Bone marrow (tissue), 2 donors: ENCODE results near the gene GJA10.

Experiments
- DNase-seq, 2 donors: peaks; one replicate each; lab custom pipeline; 2025; lab: John Stamatoyannopoulos, UW

The GJA10 gene

DNA sequence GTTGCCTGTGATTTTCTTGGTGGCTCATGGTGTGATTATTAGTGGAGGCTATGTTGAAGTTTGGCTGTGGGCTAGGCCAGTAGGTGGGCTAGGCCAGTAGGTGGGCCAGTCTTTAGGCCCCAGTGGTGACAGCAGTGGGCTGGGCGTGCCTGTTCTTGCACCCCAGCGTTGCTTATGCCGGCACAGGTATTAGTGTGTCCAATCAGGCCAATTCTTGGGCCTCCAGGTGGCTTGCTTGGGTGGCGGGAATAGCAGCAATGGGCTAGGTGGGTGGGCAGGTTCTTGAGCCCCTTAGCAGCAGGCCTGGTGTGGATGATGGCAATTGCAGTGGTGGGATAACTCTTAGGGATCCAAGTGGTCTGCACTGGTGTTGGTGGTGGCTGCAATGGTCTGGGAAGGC lies 22.9 kb downstream of the GJA10 start:
- DNase-seq = no peak

DNA sequence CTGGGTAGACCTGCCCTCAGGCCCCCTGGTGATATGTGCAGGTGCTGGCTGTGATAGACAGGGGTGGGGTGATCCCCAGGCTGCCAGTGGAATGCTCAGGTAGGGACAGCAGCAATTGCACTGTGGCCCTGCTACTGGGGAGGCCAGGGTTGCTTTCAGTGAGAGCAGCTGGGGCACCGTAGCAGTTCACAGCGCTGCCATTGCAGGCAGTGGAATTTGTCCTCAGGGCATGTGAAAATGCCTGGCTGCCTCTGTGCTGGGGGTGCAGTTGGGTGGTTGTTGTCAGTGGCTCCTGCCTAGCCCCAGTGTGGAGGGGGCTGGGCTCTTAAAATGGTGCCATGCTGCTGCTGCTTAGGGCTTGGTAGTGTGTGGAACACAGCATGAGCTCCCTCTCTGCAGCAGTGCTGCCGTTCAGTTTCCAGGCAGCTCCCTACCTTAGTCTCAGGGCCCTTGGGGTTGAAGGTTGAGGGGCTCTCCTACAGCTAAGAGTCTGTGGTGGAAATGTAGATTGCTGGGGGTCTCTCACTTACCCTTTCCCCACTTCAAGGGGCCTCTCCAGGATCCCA lies 23.6 kb downstream of the GJA10 start:
- DNase-seq = no peak

DNA sequence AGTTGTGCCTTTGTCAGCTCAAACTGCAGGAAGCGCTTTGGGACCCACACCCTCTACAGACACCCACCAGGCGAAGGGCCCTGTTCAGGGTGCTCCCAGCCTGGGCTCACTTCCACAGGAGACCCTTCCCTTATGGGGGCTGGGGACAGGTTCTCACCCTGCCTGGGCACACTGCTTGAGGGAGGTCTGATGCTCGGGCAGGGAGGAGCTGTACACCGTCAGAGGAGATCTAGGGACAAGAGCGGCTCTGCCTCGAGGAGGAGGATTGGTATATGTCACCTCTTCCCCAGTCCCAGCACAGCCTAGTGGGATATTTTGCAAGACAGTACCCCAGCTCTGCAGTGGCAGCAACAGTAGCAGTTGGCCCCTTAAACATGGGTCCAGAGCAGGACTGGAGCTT lies 26.9 kb downstream of the GJA10 start:
- no peak for DNase-seq

DNA sequence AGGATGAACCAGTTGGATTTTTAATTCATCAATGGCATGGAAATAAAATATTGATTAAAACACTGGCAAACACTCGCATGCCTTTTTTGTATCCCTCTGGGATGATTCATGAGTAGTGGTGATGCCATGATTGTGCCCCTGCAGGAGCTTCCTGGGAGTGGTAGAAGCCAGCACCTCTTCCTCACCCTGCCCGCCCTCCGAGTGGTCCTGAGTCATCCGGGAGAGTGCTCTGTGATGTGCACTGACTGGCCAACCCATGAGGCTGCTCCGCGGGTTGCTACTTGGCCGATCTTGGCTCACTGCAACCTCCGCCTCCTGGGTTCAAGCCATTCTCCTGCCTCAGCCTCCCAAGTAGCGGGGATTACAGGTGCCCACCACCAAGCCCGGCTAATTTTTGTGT lies 27.4 kb downstream of the GJA10 start:
- DNase-seq = no peak

DNA sequence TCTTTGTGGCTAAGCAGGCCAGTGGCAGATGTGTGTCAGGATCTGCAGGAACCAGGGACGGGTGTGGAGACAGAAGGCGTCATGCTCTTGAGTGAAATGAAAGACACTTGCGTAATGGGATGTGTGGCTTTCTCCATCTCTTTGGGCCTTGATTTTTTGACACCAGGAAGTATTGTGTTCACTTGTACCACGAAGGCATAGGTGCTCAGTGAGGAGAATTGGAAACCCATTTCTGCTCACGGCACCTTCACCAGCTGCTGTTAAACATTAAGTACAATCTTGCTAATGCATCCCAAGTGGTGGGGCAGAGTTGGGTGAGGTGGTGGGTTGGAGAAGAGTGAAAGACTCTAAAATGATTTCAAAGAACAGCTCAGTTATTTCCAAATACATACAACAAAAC lies 30.0 kb downstream of the GJA10 start:
- no peak for DNase-seq

DNA sequence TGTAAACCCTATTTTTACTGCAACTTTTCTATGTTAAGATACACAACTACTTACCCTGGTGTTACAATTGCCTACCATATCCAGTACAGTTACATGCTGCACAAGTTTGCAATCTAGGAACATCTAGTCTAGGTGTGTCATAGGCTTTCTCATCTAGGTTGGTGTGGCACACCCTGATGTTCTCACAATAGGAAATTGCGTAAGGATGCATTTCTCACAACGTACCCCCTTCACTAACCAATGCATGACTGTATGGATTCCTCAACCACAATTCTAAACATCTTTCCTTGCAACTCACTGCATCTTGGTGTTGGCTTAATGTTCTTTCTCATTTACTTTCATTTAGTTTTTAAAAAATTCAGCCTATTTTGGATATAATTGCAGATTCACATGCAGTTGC lies 31.6 kb downstream of the GJA10 start:
- DNase-seq = no peak

DNA sequence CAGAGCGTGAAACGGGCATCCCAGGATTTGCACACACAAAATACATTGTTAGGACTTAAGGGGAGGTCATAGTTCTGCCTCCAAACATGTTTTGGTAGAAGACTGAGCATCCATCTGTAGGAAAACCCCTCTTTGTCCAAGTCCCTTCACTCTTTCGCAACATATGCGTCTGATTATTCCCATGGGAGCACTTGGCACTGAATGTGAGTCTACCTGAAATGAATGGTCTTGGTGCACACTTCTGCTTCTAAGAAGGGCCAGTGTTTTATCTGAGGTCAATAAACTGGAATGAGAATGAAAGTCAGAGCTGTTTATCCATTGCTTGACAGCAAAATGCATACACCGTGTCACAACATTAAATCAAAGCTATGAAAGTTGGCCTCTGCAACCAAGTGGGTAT lies 33.0 kb downstream of the GJA10 start:
- DNase-seq = no peak

DNA sequence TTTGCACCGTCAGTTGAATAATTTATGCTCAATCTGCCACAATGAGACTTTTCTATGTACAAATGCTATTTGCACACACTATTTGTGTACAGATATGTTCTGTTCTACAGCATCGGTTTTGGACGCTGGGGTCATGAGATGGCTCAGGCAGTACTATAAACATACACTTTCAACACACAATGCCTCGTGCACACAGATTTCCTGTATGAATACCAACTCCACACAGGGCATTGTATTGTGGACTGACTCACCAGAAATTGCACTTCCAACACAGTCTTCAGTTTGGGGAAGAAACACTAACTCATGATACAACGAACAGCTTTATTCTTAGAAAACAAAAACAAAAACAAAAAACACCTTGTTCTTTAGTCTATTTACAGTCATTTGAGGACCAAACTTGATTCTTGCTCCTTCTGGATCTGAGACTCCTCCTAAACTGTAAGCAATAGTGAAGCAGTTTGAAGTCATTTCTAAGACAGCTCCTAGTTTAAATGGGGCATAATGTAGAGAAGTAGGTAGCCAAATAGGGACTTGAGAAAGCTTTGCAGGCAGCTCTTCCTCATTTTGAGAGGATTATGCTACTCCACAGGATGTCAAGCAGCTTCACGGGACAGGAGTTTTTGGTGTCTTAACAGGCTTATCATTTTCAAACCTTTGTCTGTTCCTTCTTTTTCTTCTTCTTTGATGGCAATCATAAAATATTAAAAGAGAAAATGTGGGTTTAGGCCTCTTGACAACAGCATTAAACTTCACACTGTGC lies 33.7 kb downstream of the GJA10 start:
- no peak for DNase-seq

DNA sequence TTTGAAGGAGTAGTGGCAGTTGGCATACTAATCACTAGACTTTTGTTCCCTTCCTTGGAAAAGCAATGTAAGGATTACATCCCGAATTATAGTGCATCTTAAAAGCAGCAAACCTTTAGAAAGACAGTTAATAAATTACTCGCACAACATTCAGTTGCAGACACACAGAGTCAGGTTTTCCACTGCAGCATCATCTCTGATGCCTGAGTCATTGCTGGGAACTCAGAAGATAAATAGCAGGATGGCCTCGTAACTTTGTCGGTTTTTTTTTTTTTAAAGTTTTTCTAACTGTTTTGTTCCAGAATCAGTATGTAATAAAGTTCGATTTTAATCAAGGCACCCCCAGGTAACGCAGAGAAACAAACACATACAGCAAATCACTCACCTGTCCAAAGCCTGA lies 34.3 kb downstream of the GJA10 start:
- DNase-seq = no peak

DNA sequence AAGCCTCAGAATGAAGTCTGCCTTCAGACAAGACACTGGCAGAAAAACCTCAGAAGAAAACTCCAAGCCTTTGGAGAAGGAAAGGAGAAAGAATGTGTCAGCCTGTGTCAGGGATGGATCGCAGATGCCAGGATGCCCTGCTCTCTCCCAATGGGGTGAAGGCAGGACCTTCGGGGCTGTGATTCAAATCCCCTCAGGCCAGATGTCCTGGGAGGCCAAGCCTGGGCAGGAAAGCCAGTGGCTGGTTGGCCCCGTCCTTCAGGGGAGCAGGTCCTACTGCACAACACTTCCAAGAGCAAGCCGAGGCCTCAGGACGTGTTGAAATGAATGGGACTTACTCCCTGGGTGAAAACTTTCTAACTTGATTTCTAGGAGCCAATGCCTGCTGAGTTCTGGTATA lies 36.5 kb downstream of the GJA10 start:
- DNase-seq = no peak

DNA sequence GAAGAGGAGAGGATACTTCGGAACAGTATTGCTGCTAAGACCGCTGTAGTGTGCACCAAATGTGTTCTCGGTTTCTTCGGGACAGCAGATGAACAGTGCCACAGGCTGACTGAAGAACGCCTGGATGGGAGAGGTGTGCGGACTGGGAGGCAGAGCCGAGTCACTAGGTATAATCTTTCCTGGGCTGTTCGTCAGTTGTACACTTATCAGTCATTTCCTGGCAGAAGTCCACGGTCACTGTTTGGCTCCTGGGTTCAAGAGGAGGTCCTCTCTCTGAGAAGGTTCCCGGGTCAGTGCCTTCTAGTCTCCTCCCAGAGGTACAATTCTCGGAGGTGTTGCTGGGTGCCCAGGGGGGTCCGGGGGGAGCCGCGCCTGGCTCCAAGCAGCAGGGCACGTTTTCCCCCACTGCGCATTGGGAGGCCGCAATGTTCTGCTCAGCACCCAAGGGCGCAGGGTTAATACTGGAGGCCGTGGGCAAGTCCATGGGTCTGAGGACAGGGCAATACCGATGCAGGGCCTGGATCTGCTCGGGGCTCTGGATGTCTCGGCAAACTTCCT lies 38.1 kb downstream of the GJA10 start:
- no peak for DNase-seq

DNA sequence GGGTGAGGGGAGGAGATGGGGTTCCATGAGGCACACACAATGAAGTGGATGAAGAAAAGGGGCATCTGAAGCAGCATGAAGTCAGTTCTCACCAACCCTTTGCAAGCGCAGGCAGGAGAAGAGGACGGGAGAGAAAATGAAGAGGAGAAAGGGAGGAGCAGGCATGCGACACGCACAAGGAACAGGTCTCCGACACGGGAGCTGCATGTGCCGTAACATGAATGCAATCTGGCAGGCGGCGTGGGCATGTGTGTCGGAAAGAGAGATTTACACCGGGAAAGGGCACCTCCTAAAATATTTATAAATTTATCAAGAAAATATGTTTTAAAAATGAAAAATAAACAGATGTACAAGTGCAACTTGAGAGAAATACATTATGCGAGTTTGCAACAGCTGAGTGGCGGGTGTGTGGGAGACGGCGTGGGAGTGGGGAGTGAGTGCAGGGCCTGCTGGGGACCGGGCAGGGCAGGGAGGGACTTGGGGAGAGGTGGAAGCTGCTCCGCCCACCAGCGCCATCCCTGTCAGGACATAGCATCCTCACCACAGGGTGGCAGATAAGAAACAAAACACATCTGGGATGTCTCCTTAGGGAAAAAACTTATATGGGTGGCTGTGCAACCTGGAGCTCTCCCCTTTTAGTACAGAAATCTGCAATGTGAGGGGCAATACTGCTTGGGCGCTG lies 40.6 kb downstream of the GJA10 start:
- no peak for DNase-seq

DNA sequence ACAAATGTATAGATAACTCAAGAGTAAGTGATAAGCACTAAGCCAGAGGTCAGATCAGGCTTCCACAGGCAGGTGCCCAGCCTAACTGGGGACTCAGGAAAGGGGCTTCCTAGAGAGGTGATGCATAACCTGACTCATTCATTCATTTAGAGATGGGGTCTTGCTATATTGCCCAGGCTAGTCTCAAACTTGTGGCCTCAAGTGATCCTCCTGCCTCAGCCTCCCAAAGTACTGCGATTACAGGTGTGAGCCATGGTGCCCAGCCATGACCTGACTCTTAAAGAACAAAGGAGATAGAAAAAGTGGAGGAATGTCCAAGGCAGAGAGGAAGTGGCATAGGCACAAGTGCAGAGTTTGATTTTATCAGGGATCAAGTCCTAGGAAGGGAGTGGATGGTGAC lies 41.9 kb downstream of the GJA10 start:
- no peak for DNase-seq

DNA sequence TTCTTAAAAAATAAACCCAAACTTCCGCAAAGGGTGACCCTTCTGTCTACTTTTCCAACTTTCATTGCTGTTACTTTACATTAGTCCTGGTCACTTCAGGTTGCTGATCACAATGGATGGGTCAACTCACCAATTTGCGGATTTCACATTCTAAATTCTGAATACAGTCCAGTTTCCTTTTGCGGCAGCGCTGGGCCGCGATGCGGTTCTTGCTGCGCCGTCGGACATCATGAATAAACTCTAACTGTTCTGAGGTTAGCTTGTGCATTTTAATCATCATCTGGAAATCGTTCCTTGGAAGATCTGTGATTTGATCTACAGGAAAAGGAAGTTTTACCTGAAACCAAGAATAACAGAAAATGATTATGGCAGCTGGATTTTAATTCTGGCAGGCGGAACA lies 43.7 kb downstream of the GJA10 start:
- DNase-seq = no peak

DNA sequence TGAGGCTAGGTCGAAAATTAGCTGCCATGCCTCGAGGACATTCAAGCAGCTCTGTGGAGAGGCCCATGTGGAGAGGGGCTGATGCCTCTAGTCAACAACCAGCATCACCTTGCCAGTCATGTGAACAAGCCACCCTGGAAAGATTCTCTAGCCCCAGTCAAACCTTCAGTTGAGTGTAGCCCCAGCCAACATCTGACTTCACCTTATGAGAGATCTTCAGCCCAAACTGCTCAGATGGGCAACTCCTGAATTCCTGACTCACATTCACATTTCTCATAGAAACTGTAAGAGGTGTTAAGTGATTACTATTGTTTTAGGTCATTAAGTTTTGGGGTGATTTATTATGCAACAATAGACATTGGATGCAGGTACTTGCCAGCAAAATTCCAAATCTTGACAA lies 44.9 kb downstream of the GJA10 start:
- DNase-seq = no peak

DNA sequence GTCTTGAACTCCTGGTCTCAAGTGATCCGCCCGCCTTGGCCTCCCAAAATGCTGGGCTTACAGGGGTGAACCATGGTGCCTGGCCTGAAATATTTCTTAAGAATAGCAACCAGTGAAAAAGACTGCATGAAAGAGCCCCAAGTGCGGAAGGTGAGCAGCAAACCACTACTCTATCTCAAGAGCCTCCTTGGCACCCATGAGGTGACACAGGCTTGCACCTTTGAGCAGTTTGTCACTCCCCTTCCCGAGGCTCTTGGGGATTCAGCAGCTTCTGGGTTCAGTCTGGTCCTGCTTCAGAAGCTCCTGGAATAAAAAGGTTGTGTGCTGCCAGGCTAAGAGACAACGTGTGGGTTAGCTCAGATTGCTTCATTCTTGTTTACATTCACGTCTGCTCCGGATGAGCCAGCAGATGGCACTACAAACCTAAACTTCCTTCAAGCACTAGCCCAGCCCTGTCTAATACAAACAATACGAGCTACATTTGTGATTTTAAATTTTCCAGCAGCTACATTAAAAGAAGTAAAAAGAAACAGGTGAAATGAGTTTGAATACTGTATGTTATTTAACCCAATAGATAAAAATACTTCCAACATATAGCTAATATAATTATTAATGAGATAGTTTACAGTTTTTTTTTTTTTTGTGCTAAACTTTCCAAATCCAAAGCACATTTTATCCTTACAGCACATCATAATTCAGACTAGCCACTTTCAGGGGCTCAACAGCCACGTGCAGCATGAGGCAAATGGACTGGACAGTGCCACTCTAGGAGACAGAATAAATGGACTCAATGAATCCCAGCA lies 46.2 kb downstream of the GJA10 start:
- peak; percentile 5 to 64 for DNase-seq

DNA sequence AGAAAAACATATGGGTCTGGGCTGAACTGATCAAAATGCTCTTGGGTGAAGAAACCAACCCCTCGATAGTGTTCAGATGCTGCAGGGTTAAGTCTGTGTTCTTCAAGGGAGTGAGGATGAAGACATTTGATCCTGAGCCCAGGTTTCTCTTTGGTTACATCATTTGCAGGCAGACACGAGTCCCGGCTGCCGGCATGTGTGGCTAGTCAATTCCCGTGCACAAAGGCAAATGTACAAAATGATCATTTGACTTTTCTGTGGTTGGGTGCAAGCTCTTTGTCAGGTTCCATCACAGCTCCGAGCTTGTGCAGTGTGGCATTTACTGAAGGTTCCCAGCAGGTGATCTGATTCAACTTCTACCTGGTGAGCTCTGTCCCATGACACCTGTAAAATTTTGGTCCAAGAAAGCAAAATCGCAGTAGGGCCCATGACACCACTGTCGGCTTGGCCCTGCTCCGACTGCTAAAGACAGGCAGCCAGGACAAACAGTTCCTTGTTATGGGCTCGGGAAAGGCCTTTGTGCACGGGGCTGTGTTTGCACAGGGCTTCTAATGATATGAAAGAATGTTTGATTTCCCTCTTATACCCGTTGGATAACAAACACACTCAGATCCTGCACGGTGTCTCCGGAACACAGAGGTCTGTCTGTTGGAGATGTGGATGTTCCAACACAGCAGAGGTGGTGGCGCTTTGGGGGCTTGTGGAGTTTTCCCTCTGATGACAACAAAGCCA lies 46.9 kb downstream of the GJA10 start:
- no peak for DNase-seq

DNA sequence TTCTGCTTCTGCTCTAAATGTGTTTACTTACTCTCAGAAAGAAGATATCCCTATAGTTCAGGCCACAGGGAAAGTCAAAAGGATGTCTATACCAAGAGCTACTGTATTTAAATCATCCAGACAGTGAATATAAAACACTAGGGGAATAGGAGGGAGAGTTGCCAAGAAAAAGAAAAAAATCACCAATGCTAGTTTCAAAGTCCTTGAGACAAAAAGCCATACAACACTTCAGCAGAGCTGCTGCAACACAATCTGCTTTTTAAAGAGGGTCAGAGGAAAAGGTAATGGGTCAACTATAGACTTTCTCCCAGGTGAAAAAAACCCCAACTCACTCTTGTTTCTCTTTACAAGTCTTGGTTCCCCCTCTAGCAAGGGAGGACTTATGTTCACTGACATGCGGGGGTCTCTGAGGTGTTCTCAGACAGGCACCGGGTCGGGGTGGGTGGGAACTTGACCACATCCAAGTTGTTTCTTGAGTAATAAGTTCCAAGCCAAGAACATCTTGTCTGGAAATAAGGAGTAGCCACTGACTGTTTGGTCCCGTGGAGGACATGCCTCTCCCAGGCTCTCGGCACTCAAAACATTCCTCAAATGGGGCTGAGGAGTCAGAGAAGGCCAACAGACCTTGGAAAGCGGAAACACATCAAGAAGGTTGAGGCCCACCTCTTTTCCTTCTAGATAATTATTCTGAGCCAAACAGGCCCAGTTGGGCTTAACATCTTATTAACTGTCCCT lies 47.7 kb downstream of the GJA10 start:
- no peak for DNase-seq

DNA sequence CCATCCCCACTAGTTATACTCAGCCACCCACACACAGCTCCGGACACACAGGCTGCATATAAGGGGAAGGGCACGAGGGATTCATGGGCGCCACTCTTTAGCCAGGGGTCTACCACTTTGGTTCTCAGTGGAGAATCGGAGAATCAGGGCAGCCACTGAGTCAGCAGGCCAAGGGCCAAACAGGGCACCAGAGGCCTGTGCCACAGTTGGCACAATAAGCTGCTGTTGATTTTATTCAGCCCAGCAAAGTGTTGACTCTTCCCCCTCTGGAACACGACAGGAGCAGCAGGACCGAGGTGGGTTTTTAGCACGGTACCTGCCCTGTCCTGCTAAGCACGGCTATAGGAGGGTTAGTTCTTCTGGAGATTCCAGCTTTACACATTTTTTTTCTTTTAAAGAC lies 48.3 kb downstream of the GJA10 start:
- DNase-seq = no peak

DNA sequence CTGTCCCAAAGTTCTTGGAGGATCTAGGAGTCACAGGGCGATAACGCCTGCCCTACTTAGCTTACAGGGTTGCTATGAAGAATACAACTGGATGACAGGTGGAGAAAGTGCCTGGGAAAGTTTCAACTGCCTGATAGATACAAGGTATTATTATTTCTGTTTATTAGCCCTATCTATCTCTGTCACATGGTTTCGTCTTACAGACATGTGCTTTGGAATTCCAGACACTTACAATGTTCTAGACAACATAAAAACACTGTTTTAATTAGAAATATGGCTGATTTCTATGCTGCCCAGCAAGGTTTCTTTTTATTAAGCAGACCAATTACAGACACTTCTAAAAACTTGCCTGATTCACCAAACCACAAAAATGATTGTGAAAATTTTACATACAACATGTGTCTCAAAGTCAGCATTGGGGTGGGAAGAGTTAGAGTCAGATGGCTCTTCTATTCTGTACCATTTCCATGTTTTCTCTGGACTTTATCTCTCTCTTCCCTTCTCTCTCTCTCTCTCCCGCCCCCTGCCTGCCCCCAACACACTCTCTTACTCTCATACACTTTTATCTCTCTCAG lies 50.0 kb downstream of the GJA10 start:
- no peak for DNase-seq
